K562 (cell line): Measurements from ENCODE around the gene OXSR1. TPM values are rescaled to one million over a fixed set of nuclear protein-coding genes. Genes with fewer than 3 reads are reported as not detected.

Source experiments
- BRD9 ChIP-seq: fragments of 450-650 bp; IDR thresholded peaks from 2 replicates; pipeline ENCODE4 v1.6.1; 2018; ENCODE audit warnings: low read depth; ENCODE audit not compliant: partially characterized antibody
- MAZ ChIP-seq, 2 experiments: fragments of 450-650 bp in 1 of 2; sonication (generic) in 1 of 2; formaldehyde crosslinking; IDR thresholded peaks in 1 of 2; conservative IDR thresholded peaks in 1 of 2; 2 replicates each; pipeline versions ENCODE4 v1.4.0 to v1.5.0; 2020; ENCODE audit warnings: mild to moderate bottlenecking in 1 of 2, missing genetic modification reagents in 1 of 2
- MEIS2 ChIP-seq: fragments of 450-650 bp; IDR thresholded peaks from 2 replicates; pipeline ENCODE4 v1.6.1; 2014; ENCODE audit warnings: mild to moderate bottlenecking; ENCODE audit not compliant: partially characterized antibody
- MYNN ChIP-seq, 2 experiments: sonication (generic); formaldehyde crosslinking in 1 of 2; IDR thresholded peaks; 2 replicates each; pipeline versions ENCODE4 v1.5.0 to v1.6.1; 2016 to 2020; ENCODE audit warnings: antibody characterized with exemption in 1 of 2, missing genetic modification reagents in 1 of 2
- RAD21 ChIP-seq, 2 experiments: fragments of 250-450 bp in 1 of 2; fragments of 450-650 bp in 1 of 2; sonication (Bioruptor Pico) in 1 of 2; formaldehyde crosslinking in 1 of 2; IDR thresholded peaks in 1 of 2; conservative IDR thresholded peaks in 1 of 2; 2 replicates each; pipeline versions ENCODE4 v1.4.0 to v1.8.0; 2020 to 2022; ENCODE audit warnings: mild to moderate bottlenecking in 2 of 2, moderate library complexity in 1 of 2
- SMC3 ChIP-seq: conservative IDR thresholded peaks from 2 replicates; pipeline ENCODE4 v1.6.1; 2011; ENCODE audit warnings: low read depth, low read length, improper control_type of control experiment; ENCODE audit not compliant: insufficient read depth
- TOE1 ChIP-seq, 2 experiments: fragments of 450-650 bp in 1 of 2; sonication (generic) in 1 of 2; formaldehyde crosslinking in 1 of 2; IDR thresholded peaks; 2 replicates each; pipeline versions ENCODE4 v1.7.1 to v1.8.0; 2016 to 2022; ENCODE audit warnings: borderline replicate concordance in 2 of 2, mild to moderate bottlenecking in 2 of 2, antibody characterized with exemption in 1 of 2, inconsistent platforms in 1 of 2, low read depth in 1 of 2, missing genetic modification reagents in 1 of 2, moderate library complexity in 1 of 2
- XRCC5 ChIP-seq: fragments of 200-400 bp; formaldehyde crosslinking; IDR thresholded peaks from 2 replicates; pipeline ENCODE4 v1.6.1; 2017; ENCODE audit warnings: low read depth, mild to moderate bottlenecking, low read length
- ZBTB7A ChIP-seq: IDR thresholded peaks from 2 replicates; pipeline ENCODE4 v1.6.1; 2011; ENCODE audit warnings: low read depth, mild to moderate bottlenecking, low read length, moderate library complexity, borderline replicate concordance; ENCODE audit not compliant: control insufficient read depth
- ZNF699 ChIP-seq: fragments of 250-450 bp; sonication (Bioruptor Pico); IDR thresholded peaks from 2 replicates; pipeline ENCODE4 v1.8.0; 2021; ENCODE audit warnings: mild to moderate bottlenecking, moderate library complexity; ENCODE audit not compliant: insufficient replicate concordance
- polyA plus RNA-seq, 8 experiments: library from polyadenylated mRNA; depleted of rRNA in 4 of 8; stranded (reverse) in 5 of 8; unstranded in 3 of 8; fragments of >200 nt; fragmentation: Nextera tagmentation in 2 of 8; fragmentation: Illumina TruSeq in 1 of 8; extraction: Ambion mirVana in 2 of 8; extraction: Trizol in 1 of 8; gene quantifications; 2 replicates each; pipeline versions ENCODE4 v1.2.1 to v1.2.3, GENCODE V29; 2011 to 2014; ENCODE audit warnings: inconsistent platforms in 1 of 8, missing spikeins in 1 of 8
- total RNA-seq, 7 experiments: library from RNA; depleted of rRNA in 6 of 7; stranded (reverse); fragments of >200 nt in 6 of 7; fragmentation: Illumina TruSeq in 2 of 7; extraction: Trizol in 2 of 7; gene quantifications; 2 replicates each; pipeline versions ENCODE4 v1.2.1 to v1.2.3, GENCODE V29; 2011 to 2021; ENCODE audit warnings: low replicate concordance in 1 of 7
- TF ChIP-seq, protein P1 (sequence below), 2 experiments: fragments of 450-650 bp; formaldehyde crosslinking in 1 of 2; IDR thresholded peaks; 2 replicates each; pipeline versions ENCODE4 v1.4.0 to v1.6.1; 2014 to 2020; ENCODE audit warnings: mild to moderate bottlenecking in 2 of 2, borderline replicate concordance in 1 of 2, low read depth in 1 of 2
- TF ChIP-seq, protein P2 (sequence below): fragments of 200-800 bp; sonication (Bioruptor generic); IDR thresholded peaks from 2 replicates; pipeline ENCODE4 v1.6.1; 2017; ENCODE audit warnings: missing genetic modification characterization, missing compliant biosample characterization

The OXSR1 gene
- total and polyA plus RNA-seq, 9 of the 15 experiments (the other 6 are each of a cell fraction or from before 2014, with no cell fraction given) = 15.7 to 87.6 (median 48.7) TPM

DNA sequence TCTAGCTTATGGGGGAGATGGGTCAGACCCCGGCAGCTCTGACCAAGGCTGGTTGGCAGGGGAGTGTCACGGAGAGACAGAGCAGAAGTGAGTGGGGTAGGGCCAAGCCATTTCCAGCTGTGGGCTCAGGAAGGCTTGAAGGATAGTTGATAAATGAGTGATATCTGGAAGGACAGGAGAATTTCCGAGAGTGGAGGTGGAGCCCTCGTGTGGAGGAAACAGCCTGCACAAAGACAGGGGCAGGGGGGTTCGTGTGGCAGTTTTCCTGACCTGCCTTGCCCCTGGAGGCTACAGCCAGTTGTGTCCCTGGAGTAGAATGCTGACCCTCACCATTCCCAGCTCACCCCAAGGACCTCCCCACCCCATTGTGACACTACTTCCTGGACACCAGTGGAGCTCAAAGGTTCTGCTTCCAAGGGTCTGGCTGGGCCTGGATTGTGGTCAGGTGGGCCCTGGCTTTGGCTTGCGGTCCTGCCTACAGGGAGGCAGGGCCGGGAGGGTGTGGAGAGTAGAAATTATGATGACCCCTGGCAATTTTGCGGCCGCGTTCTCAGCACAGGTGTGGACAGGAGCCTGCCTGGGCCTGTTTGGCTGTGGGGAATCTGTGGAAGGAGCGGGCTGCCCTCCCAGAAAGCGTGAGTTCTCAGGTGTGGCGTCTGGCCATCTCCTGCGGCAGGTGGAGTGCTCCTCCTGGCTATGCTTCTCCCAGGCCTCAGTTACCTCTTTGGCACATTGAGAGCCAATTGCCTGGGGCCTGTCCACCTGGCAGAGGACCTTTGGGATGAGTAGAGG lies 116.8 kb downstream of the OXSR1 start, which contains the start of gene SLC22A14 (continued):
- TF ChIP-seq MYNN (IDR thresholded peaks at IDR 0.05) = 0 out of 2 replicates have a peak, but pooled peaks have one; percentile 16
- TF ChIP-seq MYNN (CRISPR knock-in tag; IDR thresholded peaks at IDR 0.05) = no peak
- peak in 1 of 2 experiments; percentile 70; a peak in 3 of 4 replicates for TF ChIP-seq RAD21 (CRISPR knock-in tag; conservative IDR thresholded peaks at IDR 0.05 in 1 of 2, IDR thresholded peaks at IDR 0.05 in 1 of 2)
- peak; percentile 38; the same call in 1 of the 2 replicates for TF ChIP-seq ZBTB7A
- TF ChIP-seq XRCC5 = 0 out of 2 replicates have a peak, but pooled peaks have one; percentile 36
- no peak for TF ChIP-seq BRD9
- TF ChIP-seq SMC3 = peak; percentile 65
- 0 out of 4 replicates have a peak, but pooled peaks of 1 of the 2 experiments have one; percentile 51 for TF ChIP-seq MAZ (CRISPR knock-in tag; conservative IDR thresholded peaks at IDR 0.05 in 1 of 2, IDR thresholded peaks at IDR 0.05 in 1 of 2)
- TF ChIP-seq MEIS2 = peak; percentile 81
- TF ChIP-seq, protein P1, sequence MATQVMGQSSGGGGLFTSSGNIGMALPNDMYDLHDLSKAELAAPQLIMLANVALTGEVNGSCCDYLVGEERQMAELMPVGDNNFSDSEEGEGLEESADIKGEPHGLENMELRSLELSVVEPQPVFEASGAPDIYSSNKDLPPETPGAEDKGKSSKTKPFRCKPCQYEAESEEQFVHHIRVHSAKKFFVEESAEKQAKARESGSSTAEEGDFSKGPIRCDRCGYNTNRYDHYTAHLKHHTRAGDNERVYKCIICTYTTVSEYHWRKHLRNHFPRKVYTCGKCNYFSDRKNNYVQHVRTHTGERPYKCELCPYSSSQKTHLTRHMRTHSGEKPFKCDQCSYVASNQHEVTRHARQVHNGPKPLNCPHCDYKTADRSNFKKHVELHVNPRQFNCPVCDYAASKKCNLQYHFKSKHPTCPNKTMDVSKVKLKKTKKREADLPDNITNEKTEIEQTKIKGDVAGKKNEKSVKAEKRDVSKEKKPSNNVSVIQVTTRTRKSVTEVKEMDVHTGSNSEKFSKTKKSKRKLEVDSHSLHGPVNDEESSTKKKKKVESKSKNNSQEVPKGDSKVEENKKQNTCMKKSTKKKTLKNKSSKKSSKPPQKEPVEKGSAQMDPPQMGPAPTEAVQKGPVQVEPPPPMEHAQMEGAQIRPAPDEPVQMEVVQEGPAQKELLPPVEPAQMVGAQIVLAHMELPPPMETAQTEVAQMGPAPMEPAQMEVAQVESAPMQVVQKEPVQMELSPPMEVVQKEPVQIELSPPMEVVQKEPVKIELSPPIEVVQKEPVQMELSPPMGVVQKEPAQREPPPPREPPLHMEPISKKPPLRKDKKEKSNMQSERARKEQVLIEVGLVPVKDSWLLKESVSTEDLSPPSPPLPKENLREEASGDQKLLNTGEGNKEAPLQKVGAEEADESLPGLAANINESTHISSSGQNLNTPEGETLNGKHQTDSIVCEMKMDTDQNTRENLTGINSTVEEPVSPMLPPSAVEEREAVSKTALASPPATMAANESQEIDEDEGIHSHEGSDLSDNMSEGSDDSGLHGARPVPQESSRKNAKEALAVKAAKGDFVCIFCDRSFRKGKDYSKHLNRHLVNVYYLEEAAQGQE (IDR thresholded peaks at IDR 0.05; ENCODE audit: borderline replicate concordance) = peak; percentile 66; the same call in 1 of the 2 replicates
- TF ChIP-seq, protein P1 (CRISPR knock-in tag; IDR thresholded peaks at IDR 0.05; ENCODE audit: low read depth) = no peak
- 0 out of 2 replicates have a peak, but pooled peaks have one; percentile 27 for TF ChIP-seq TOE1 (IDR thresholded peaks at IDR 0.05; ENCODE audit: borderline replicate concordance)
- no peak for TF ChIP-seq TOE1 (CRISPR knock-in tag; IDR thresholded peaks at IDR 0.05; ENCODE audit: borderline replicate concordance, low read depth)
- TF ChIP-seq, protein P2, sequence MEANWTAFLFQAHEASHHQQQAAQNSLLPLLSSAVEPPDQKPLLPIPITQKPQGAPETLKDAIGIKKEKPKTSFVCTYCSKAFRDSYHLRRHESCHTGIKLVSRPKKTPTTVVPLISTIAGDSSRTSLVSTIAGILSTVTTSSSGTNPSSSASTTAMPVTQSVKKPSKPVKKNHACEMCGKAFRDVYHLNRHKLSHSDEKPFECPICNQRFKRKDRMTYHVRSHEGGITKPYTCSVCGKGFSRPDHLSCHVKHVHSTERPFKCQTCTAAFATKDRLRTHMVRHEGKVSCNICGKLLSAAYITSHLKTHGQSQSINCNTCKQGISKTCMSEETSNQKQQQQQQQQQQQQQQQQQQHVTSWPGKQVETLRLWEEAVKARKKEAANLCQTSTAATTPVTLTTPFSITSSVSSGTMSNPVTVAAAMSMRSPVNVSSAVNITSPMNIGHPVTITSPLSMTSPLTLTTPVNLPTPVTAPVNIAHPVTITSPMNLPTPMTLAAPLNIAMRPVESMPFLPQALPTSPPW (CRISPR knock-in tag) = peak; percentile 42
- TF ChIP-seq ZNF699 (CRISPR knock-in tag) = no peak
- TF ChIP-seq, all 486 proteins: peak for 16
